ENCODE results near the gene AKAP13.

Gene AKAP13, protein sequence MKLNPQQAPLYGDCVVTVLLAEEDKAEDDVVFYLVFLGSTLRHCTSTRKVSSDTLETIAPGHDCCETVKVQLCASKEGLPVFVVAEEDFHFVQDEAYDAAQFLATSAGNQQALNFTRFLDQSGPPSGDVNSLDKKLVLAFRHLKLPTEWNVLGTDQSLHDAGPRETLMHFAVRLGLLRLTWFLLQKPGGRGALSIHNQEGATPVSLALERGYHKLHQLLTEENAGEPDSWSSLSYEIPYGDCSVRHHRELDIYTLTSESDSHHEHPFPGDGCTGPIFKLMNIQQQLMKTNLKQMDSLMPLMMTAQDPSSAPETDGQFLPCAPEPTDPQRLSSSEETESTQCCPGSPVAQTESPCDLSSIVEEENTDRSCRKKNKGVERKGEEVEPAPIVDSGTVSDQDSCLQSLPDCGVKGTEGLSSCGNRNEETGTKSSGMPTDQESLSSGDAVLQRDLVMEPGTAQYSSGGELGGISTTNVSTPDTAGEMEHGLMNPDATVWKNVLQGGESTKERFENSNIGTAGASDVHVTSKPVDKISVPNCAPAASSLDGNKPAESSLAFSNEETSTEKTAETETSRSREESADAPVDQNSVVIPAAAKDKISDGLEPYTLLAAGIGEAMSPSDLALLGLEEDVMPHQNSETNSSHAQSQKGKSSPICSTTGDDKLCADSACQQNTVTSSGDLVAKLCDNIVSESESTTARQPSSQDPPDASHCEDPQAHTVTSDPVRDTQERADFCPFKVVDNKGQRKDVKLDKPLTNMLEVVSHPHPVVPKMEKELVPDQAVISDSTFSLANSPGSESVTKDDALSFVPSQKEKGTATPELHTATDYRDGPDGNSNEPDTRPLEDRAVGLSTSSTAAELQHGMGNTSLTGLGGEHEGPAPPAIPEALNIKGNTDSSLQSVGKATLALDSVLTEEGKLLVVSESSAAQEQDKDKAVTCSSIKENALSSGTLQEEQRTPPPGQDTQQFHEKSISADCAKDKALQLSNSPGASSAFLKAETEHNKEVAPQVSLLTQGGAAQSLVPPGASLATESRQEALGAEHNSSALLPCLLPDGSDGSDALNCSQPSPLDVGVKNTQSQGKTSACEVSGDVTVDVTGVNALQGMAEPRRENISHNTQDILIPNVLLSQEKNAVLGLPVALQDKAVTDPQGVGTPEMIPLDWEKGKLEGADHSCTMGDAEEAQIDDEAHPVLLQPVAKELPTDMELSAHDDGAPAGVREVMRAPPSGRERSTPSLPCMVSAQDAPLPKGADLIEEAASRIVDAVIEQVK (N-terminal part only)

DNA sequence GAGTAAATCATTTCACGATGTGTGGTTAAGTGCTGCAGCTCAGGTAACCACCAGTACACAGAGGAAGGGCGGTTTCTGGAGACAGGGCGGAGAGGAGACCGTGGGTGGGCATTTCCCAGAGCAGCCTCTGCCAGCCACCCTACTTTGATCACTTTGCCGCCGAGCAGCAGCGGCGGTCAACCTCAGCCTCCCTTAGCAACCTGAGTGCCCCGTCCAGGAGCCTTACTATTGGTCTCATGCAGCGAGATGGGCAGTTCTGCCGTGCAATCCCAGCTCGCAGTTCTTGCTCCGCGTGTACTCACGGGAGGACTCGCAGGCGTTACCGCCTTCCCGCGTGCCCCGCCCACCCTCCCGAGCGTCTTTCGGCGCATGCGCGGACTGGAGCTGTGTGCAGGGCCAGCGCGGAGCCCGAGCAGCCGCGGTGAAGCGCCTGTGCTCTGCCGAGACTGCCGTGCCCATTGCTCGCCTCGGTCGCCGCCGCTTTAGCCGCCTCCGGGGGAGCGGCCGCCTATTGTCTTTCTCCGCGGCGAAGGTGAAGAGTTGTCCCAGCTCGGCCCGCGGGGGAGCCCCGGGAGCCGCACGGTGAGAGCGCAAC lies at the start of gene AKAP13:
AKAP13 (plus strand) TSS at position 387 of the 595 bp plus-strand sequence. CDS start 105,118 bp downstream, outside the sequence.
- DNase-seq (ENCODE audit: low read depth) = peak; percentile 99
- TF ChIP-seq, protein P1, sequence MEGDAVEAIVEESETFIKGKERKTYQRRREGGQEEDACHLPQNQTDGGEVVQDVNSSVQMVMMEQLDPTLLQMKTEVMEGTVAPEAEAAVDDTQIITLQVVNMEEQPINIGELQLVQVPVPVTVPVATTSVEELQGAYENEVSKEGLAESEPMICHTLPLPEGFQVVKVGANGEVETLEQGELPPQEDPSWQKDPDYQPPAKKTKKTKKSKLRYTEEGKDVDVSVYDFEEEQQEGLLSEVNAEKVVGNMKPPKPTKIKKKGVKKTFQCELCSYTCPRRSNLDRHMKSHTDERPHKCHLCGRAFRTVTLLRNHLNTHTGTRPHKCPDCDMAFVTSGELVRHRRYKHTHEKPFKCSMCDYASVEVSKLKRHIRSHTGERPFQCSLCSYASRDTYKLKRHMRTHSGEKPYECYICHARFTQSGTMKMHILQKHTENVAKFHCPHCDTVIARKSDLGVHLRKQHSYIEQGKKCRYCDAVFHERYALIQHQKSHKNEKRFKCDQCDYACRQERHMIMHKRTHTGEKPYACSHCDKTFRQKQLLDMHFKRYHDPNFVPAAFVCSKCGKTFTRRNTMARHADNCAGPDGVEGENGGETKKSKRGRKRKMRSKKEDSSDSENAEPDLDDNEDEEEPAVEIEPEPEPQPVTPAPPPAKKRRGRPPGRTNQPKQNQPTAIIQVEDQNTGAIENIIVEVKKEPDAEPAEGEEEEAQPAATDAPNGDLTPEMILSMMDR (IDR thresholded peaks at IDR 0.05; ENCODE audit: control insufficient read depth, insufficient read depth, low read depth, low read length, missing control alignments) = no peak
- peak within 1 kb of the TSS; percentile 82 for H3K4me3 ChIP-seq (ENCODE audit: control insufficient read depth, low read depth, low read length)

DNA sequence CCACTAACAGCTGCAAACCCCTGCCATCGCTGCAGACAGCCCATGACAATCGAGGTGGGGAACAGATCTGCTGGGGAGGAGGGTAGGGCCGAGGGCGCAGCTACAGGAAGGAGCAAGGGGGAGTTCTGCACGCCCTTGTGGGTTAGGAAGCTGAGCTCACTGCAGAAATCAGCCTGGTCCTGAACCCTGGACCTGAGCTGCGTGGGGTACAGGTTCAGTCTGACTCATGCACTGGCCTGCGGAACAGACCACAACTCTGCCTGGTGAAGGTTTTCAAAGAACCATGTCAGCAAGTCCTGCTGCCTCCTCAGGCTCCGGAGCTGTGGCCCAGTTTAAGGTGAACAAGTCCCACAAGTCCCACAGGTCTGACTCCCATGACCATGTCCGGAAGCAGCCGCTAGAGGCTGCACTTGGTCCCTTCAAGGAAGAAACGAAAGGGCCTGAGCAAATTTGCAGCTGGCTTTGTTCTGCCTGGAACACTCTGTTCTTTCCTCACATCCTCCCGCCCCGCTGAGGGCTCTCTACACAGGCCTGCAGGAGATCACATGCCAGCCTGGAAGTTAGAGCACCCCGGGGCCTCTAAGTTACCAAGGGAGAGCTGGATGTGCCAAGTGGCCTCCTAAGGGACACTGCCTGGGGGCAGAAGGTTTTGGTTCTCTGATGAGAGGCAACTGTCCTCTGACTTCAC lies 49.4 kb upstream of the AKAP13 start:
- H3K4me3 ChIP-seq (ENCODE audit: control insufficient read depth, low read depth, low read length) = no peak overlapping the region
- TF ChIP-seq, protein P1 (IDR thresholded peaks at IDR 0.05; ENCODE audit: control insufficient read depth, insufficient read depth, low read depth, low read length, missing control alignments) = peak; percentile 97
- DNase-seq (ENCODE audit: low read depth) = peak; percentile 80

DNA sequence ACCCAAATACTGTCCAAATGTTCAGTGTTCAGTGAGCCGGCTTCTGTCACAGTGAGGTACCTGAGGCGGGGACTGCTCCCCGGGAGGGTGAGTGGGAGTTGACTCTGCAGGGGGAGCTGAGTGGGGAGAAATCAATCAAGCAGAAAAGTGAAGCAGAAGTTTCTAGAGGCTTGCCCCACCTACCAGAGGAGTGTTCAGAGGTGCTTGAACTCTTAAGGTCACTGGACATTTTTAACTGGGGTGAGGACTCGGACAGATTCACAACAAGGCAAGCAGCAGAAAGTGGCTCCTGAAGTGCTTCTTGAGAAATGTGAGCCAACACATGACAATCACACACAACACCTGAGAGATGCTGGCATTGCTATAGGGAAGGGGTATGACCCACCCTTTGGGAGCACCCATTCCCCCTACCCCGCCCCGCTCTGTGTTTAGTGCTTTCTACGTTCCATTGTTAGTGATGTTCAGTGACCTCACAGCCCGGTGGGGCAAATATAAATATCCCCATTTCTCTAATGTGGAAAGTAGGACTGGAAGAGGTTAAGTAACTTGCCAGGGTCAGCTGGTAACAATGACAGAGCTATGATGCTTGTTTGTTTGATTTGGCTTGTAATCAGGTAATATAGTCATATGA lies 48.6 kb upstream of the AKAP13 start:
- no peak overlapping the region for H3K4me3 ChIP-seq (ENCODE audit: control insufficient read depth, low read depth, low read length)
- TF ChIP-seq, protein P1 (IDR thresholded peaks at IDR 0.05; ENCODE audit: control insufficient read depth, insufficient read depth, low read depth, low read length, missing control alignments) = no peak
- no peak for DNase-seq (ENCODE audit: low read depth)

DNA sequence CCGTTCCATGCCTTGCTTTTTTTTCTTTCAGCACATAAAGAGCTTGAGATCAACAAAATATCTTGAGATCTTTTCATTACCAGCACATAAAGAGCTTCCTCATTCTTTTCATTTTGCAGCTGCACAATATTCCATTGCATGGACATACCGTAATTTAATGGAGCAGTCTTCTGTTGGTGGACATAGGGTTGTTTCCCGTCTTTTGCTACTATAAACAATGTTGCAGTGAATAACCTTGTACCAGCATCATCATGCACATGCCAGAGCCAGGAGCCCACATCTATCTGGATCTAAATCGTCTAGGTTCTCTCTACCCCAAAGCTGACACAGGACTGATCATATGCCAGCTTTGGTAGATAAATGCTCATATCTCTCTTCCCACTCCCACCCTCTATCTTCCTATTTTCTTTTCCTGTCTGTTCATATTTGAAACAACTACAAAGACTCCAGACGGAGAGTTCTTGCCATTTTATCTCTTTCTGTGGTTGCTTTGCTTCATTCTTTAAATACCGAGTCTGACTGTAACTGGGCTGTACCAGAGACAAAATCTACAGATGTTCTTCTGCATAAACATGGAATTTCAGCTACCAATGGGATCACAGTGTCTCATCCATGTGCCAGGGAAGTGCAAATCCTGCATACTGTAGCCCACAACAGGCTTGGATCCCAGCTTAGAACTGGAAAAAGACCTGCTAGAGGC lies 47.1 kb upstream of the AKAP13 start:
- TF ChIP-seq, protein P1 (IDR thresholded peaks at IDR 0.05; ENCODE audit: control insufficient read depth, insufficient read depth, low read depth, low read length, missing control alignments) = no peak
- no peak overlapping the region for H3K4me3 ChIP-seq (ENCODE audit: control insufficient read depth, low read depth, low read length)
- DNase-seq (ENCODE audit: low read depth) = peak; percentile 79

DNA sequence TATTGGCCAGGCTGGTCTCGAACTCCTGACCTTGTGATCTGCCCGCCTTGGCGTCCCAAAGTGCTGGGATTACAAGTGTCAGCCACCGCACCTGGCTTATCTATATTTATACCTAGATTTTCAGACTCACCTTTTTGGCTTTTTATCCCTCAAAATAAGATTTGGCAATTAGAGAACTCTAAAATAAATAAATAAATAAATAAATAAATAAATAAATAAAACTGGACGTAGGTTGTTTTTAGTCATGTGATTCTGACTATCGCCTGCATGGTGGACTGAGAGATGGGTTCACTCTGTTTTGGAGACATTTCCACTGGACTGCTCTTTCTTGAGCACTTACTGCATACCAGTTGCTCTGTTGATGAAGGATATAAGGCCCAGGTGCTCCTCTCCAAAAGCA lies 46.2 kb upstream of the AKAP13 start:
- no peak overlapping the region for H3K4me3 ChIP-seq (ENCODE audit: control insufficient read depth, low read depth, low read length)
- DNase-seq (ENCODE audit: low read depth) = no peak
- TF ChIP-seq, protein P1 (IDR thresholded peaks at IDR 0.05; ENCODE audit: control insufficient read depth, insufficient read depth, low read depth, low read length, missing control alignments) = no peak
